Inflammatory macrophage (primary cell): ENCODE measurements around the gene SLC12A8.
"Not testable (repeated sequence)": the region's sequence is repeated elsewhere in the genome, so short reads cannot be mapped to it uniquely, and the experiment has no call there.

Source experiments
- DNase-seq, 2 donors: peaks; one replicate each; pipeline ENCODE4 v3.0.0-alpha.2; 2020 to 2022

Gene SLC12A8

GRCh38 chr3:125109536-125109925 lies 103.0 kb downstream of the SLC12A8 start:
- no peak for DNase-seq

- no peak for DNase-seq
Measured at GRCh38 chr3:125108833-125109535, 103.6 kb downstream of the SLC12A8 start.

GRCh38 chr3:125107861-125108567 lies 104.5 kb downstream of the SLC12A8 start:
- peak; percentile 48 to 58 for DNase-seq

- DNase-seq: no peak
Measured at GRCh38 chr3:125107363-125107762, 105.2 kb downstream of the SLC12A8 start.

GRCh38 chr3:125105116-125105515 lies 107.4 kb downstream of the SLC12A8 start:
- no peak for DNase-seq

GRCh38 chr3:125104639-125105038 lies 107.9 kb downstream of the SLC12A8 start:
- DNase-seq: no peak

- no peak for DNase-seq
Measured at GRCh38 chr3:125103406-125103805, 109.1 kb downstream of the SLC12A8 start.

GRCh38 chr3:125102470-125102869 lies 110.1 kb downstream of the SLC12A8 start:
- DNase-seq: no peak

GRCh38 chr3:125098611-125099291 lies 113.8 kb downstream of the SLC12A8 start:
- DNase-seq: peak; percentile 8 to 43

GRCh38 chr3:125090649-125091048 lies 121.9 kb downstream of the SLC12A8 start:
- no peak for DNase-seq

- no peak for DNase-seq
Measured at GRCh38 chr3:125087768-125088391, 124.7 kb downstream of the SLC12A8 start.

- no peak for DNase-seq
Measured at GRCh38 chr3:125085166-125085565, 127.4 kb downstream of the SLC12A8 start.

- DNase-seq: no peak
Measured at GRCh38 chr3:125083776-125084175, 128.8 kb downstream of the SLC12A8 start.

GRCh38 chr3:125082339-125082738 lies 130.2 kb downstream of the SLC12A8 start:
- DNase-seq: not testable (repeated sequence)

- no peak for DNase-seq
Measured at GRCh38 chr3:125080077-125080476, 132.5 kb downstream of the SLC12A8 start.

- no peak for DNase-seq
Measured at GRCh38 chr3:125079675-125080045, 132.9 kb downstream of the SLC12A8 start.

GRCh38 chr3:125078951-125079674 lies 133.4 kb downstream of the SLC12A8 start:
- peak in 1 of 2 donors; percentile 21 for DNase-seq

- DNase-seq: no peak
Measured at GRCh38 chr3:125077864-125078263, 134.7 kb downstream of the SLC12A8 start.

GRCh38 chr3:125076464-125076863 lies 136.1 kb downstream of the SLC12A8 start:
- no peak for DNase-seq

- DNase-seq: no peak
Measured at GRCh38 chr3:125075738-125076137, 136.8 kb downstream of the SLC12A8 start.

GRCh38 chr3:125073390-125073905 lies 139.1 kb downstream of the SLC12A8 start:
- DNase-seq: no peak

GRCh38 chr3:125072749-125073389 lies 139.7 kb downstream of the SLC12A8 start:
- no peak for DNase-seq
